GM23248 (cell line): Measurements from ENCODE around the gene AFF3.

ENCODE experiments used
- EZH2 ChIP-seq: fragments of 200-600 bp; sonication (generic); IDR thresholded peaks from 2 replicates; pipeline ENCODE4 v1.6.1; 2018; ENCODE audit warnings: antibody characterized with exemption, mild to moderate bottlenecking; ENCODE audit not compliant: insufficient read depth, poor library complexity, severe bottlenecking
- EZH2phosphoT487 ChIP-seq: fragments of 200-600 bp; sonication (generic); IDR thresholded peaks from 2 replicates; pipeline ENCODE4 v1.6.1; 2018; ENCODE audit warnings: antibody characterized with exemption, moderate library complexity, mild to moderate bottlenecking, low read depth; ENCODE audit not compliant: insufficient read depth

GRCh38 chr2:100067784-100068183, 74.6 kb downstream of the AFF3 start:
- no peak for TF ChIP-seq EZH2
- TF ChIP-seq EZH2phosphoT487 = no peak
